OCI-LY1 (cell line): ENCODE results near the gene PIK3R1.

ENCODE experiments used
- H2AFZ ChIP-seq: fragments of 200-600 bp; sonication (generic), shearing (Covaris generic); 2 replicates; pipeline ENCODE4 v1.6.0; 2014; ENCODE audit warnings: antibody characterized with exemption, mild to moderate bottlenecking, low read length
- H3F3A ChIP-seq: fragments of 200-600 bp; sonication (generic), shearing (Covaris generic); 2 replicates; pipeline ENCODE4 v1.6.0; 2014; ENCODE audit warnings: mild to moderate bottlenecking, antibody characterized with exemption, low read length, moderate library complexity; ENCODE audit not compliant: insufficient read depth
- H3K27ac ChIP-seq: fragments of 200-600 bp; sonication (generic); 2 replicates; pipeline ENCODE4 v1.5.1; 2014; ENCODE audit warnings: low read length, mixed run types, mild to moderate bottlenecking, low read depth; ENCODE audit not compliant: poor library complexity, severe bottlenecking
- H3K27me3 ChIP-seq: fragments of 200-600 bp; sonication (generic); 2 replicates; pipeline ENCODE4 v1.6.0; 2014; ENCODE audit warnings: antibody characterized with exemption, mild to moderate bottlenecking, low read length, moderate library complexity; ENCODE audit not compliant: insufficient read depth
- H3K36me3 ChIP-seq: fragments of 200-600 bp; sonication (generic); 2 replicates; pipeline ENCODE4 v1.6.1; 2014; ENCODE audit warnings: mild to moderate bottlenecking, antibody characterized with exemption, low read length, moderate library complexity, mixed read lengths; ENCODE audit not compliant: insufficient read depth
- H3K4me1 ChIP-seq: fragments of 200-600 bp; sonication (generic); 2 replicates; pipeline ENCODE4 v1.5.1; 2014; ENCODE audit warnings: mild to moderate bottlenecking, low read length, moderate library complexity; ENCODE audit not compliant: insufficient read depth, severe bottlenecking
- H3K4me2 ChIP-seq: fragments of 200-600 bp; sonication (generic), shearing (Covaris generic); 2 replicates; pipeline ENCODE4 v1.6.1; 2014; ENCODE audit warnings: low read length
- H3K4me3 ChIP-seq: fragments of 200-600 bp; sonication (generic); 2 replicates; pipeline ENCODE4 v1.5.1; 2014; ENCODE audit warnings: low read length, low read depth, mild to moderate bottlenecking, mixed read lengths; ENCODE audit not compliant: poor library complexity, severe bottlenecking
- H3K79me2 ChIP-seq: fragments of 200-600 bp; shearing (Covaris generic); 2 replicates; pipeline ENCODE4 v1.6.1; 2016; ENCODE audit warnings: mixed run types, low read length, mixed read lengths; ENCODE audit not compliant: insufficient read depth
- H3K9ac ChIP-seq: fragments of 200-600 bp; sonication (generic), shearing (Covaris generic); 2 replicates; pipeline ENCODE4 v1.6.1; 2014; ENCODE audit warnings: mild to moderate bottlenecking, low read length, mixed read lengths
- H3K9me2 ChIP-seq: fragments of 200-600 bp; sonication (generic), shearing (Covaris generic); 2 replicates; pipeline ENCODE4 v1.6.1; 2014; ENCODE audit warnings: low read depth, mild to moderate bottlenecking, low read length, mixed read lengths
- H3K9me3 ChIP-seq: fragments of 200-600 bp; shearing (Covaris generic); 2 replicates; pipeline ENCODE4 v1.6.1; 2014; ENCODE audit warnings: low read length, mixed read lengths
- H4K20me1 ChIP-seq: fragments of 200-600 bp; sonication (generic), shearing (Covaris generic); 2 replicates; pipeline ENCODE4 v1.6.0; 2016; ENCODE audit warnings: mild to moderate bottlenecking, low read length; ENCODE audit not compliant: insufficient read depth
- EZH2 ChIP-seq: fragments of 200-600 bp; sonication (generic), shearing (Covaris generic); IDR thresholded peaks from 2 replicates; pipeline ENCODE4 v1.8.0; 2017; ENCODE audit warnings: borderline replicate concordance, mixed run types, mild to moderate bottlenecking, antibody characterized with exemption, low read length, moderate library complexity, mixed read lengths
- TF ChIP-seq, protein P1 (sequence below): fragments of 200-600 bp; sonication (generic), shearing (Covaris generic); IDR thresholded peaks from 2 replicates; pipeline ENCODE4 v1.5.1; 2017; ENCODE audit warnings: mild to moderate bottlenecking, antibody characterized with exemption, low read length, moderate library complexity, mixed read lengths

The PIK3R1 gene

DNA sequence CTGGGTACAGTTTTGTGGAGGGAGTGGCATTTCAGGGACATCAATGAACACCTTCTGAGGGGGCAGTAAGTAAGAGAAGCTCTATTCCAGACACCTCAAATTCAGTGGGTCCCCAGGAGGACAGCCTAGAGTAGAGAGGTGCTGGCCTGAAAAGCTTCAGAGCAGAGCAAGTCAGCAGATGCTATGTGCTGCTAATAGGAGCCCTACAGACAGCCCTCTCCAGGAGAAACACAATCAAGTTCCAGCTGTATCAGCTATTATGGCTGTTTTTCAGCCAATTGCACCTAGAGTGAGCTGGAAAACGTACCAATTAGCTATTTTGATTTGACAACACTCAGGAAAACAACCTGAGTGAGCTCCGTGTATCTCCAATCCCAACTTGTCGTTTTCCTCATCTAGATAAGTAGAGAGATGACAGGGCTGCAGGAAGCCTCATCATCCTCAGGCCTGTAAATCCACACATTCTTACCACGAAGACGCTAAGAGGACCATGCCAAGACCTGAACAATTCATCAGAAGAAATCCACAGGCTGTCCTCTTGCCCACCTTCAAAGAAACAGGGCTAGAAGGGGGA, 104.9 kb downstream of the PIK3R1 start:
- H2AFZ ChIP-seq: no peak overlapping the region
- H3K4me2 ChIP-seq: no peak overlapping the region
- H3K36me3 ChIP-seq: no peaks in the 10 kb centered on the region
- no peaks in the 10 kb centered on the region for H3K9me2 ChIP-seq
- H3K79me2 ChIP-seq: no peaks in the 10 kb centered on the region
- H3K9ac ChIP-seq: no peak overlapping the region
- no peaks in the 10 kb centered on the region for H3K27me3 ChIP-seq
- no peaks in the 10 kb centered on the region for H4K20me1 ChIP-seq
- H3F3A ChIP-seq: no peaks in the 10 kb centered on the region
- no peaks in the 10 kb centered on the region for H3K9me3 ChIP-seq
- no peak overlapping the region for H3K4me3 ChIP-seq
- no peak for TF ChIP-seq EZH2
- TF ChIP-seq, protein P1, sequence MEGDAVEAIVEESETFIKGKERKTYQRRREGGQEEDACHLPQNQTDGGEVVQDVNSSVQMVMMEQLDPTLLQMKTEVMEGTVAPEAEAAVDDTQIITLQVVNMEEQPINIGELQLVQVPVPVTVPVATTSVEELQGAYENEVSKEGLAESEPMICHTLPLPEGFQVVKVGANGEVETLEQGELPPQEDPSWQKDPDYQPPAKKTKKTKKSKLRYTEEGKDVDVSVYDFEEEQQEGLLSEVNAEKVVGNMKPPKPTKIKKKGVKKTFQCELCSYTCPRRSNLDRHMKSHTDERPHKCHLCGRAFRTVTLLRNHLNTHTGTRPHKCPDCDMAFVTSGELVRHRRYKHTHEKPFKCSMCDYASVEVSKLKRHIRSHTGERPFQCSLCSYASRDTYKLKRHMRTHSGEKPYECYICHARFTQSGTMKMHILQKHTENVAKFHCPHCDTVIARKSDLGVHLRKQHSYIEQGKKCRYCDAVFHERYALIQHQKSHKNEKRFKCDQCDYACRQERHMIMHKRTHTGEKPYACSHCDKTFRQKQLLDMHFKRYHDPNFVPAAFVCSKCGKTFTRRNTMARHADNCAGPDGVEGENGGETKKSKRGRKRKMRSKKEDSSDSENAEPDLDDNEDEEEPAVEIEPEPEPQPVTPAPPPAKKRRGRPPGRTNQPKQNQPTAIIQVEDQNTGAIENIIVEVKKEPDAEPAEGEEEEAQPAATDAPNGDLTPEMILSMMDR: no peak
- no peaks in the 10 kb centered on the region for H3K4me1 ChIP-seq
- no peak overlapping the region for H3K27ac ChIP-seq

- Histone ChIP-seq H3K4me1 (no peaks in the 10 kb centered on the region), H3K9me3 (no peaks in the 10 kb centered on the region), H3K27ac (no peak overlapping the region), H4K20me1 (no peaks in the 10 kb centered on the region), H3F3A (no peaks in the 10 kb centered on the region), H3K4me2 (no peak overlapping the region), H3K4me3 (no peak overlapping the region), H3K79me2 (no peaks in the 10 kb centered on the region), H3K9ac (no peak overlapping the region), H3K27me3 (no peaks in the 10 kb centered on the region), H3K36me3 (no peaks in the 10 kb centered on the region), H3K9me2 (no peaks in the 10 kb centered on the region), H2AFZ (no peak overlapping the region)
- TF ChIP-seq EZH2: no peak
- TF ChIP-seq, protein P1: no peak
Observed at GRCh38 chr5:68325065-68325580, 109.6 kb downstream of the PIK3R1 start.

DNA sequence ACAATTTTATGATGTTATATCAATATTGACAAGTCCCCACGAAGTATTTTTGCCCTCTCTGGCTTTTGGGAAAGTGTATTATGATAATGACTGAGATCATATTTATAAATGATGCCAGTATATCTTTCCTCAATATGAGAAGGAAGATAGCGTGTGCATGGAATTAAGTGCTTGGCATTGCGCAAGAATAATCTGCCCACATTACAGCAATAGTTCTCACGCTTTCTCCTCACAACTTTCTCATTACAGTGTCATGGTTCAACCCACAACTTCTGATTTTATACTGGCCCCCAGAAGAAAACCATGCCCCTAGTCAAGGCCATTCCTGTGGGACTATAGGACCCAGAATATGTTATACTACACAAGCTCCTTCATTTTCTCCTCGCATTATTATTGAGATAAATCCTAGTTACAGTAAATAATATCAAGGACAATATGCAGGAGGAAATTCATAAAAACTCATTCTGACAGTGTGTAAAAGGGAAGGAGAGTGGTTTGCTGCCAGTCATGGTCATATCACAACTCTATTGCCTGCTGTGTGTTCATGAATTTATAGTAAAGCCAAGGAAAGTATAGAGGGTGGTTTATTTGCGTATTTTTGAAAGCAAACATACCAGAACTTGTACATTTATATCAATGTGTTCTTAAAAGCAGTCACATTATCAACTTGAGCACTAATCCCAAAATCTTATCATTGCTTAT, 114.1 kb downstream of the PIK3R1 start:
- Histone ChIP-seq H3F3A (no peaks in the 10 kb centered on the region), H3K9ac (no peak overlapping the region), H3K27ac (no peak overlapping the region), H3K4me2 (no peak overlapping the region), H3K36me3 (no peaks in the 10 kb centered on the region), H3K79me2 (no peaks in the 10 kb centered on the region), H3K4me3 (no peak overlapping the region), H2AFZ (no peak overlapping the region), H3K4me1 (no peaks in the 10 kb centered on the region), H3K9me2 (no peaks in the 10 kb centered on the region), H3K9me3 (no peaks in the 10 kb centered on the region), H4K20me1 (no peaks in the 10 kb centered on the region), H3K27me3 (no peaks in the 10 kb centered on the region)
- TF ChIP-seq EZH2: no peak
- TF ChIP-seq, protein P1: no peak
